GM12892 (cell line): ENCODE results near the gene CAMK1D.

ENCODE experiments used
- DNase-seq: peaks from one replicate; pipeline ENCODE4 v3.0.0; 2011; ENCODE audit not compliant: insufficient read length
- FAIRE-seq: peaks from 2 replicates; lab custom pipeline; 2011; peaks lifted over from hg19 to GRCh38; lab: Jason Lieb, UNC
- POLR2A ChIP-seq: IDR thresholded peaks from 2 replicates; pipeline ENCODE4 v1.6.1; 2011; ENCODE audit warnings: low read depth, low read length, control low read depth
- POLR2AphosphoS5 ChIP-seq: IDR thresholded peaks from 2 replicates; pipeline ENCODE4 v1.6.1; 2011; ENCODE audit warnings: low read depth, low read length, control low read depth
- TAF1 ChIP-seq: IDR thresholded peaks from 2 replicates; pipeline ENCODE4 v1.6.1; 2011; ENCODE audit warnings: low read depth, mild to moderate bottlenecking, control low read depth, low read length, borderline replicate concordance

The CAMK1D gene

DNA sequence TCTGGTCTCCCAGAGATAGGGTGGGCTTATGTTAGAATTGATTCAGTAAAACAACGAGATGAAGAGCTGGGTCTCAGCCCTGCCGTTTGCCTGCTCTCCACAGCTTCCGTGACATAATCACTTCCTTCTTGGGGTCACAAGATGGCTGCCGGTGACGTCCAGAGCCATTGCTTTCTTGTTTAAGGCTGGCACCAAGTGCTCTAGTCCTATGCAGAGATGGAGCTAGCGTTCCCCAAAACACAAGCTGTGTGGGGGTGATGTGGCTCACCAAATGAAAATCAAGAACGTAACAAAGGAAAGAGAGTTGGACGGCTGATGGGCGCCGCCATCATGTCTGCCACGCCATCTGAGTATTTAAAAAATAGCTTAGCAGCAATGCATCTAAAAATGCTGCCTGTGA lies 296.1 kb downstream of the CAMK1D start:
- DNase-seq = no peak
- TF ChIP-seq TAF1 = no peak
- TF ChIP-seq POLR2A = no peak
- no peak for TF ChIP-seq POLR2AphosphoS5
- no peak for FAIRE-seq

- TF ChIP-seq POLR2A (no peak), POLR2AphosphoS5 (no peak), TAF1 (no peak)
- no peak for FAIRE-seq
Measured at GRCh38 chr10:12649012-12649584, 299.8 kb downstream of the CAMK1D start.

GRCh38 chr10:12650122-12650521 lies 300.8 kb downstream of the CAMK1D start:
- no peak for FAIRE-seq
- TF ChIP-seq POLR2AphosphoS5 (no peak), TAF1 (no peak), POLR2A (no peak)
- no peak for DNase-seq

More at GRCh38 chr10:12649012-12649584, 299.8 kb downstream of the CAMK1D start:
- no peak for DNase-seq

- FAIRE-seq (no peak), DNase-seq (no peak)
- TF ChIP-seq POLR2A = no peak
- TF ChIP-seq POLR2AphosphoS5 = no peak
- no peak for TF ChIP-seq TAF1
Measured at GRCh38 chr10:12650538-12651298, 301.4 kb downstream of the CAMK1D start.

- TF ChIP-seq POLR2A (no peak), TAF1 (no peak), POLR2AphosphoS5 (no peak)
- no peak for DNase-seq
- FAIRE-seq = no peak
Measured at GRCh38 chr10:12655940-12656339, 306.6 kb downstream of the CAMK1D start.

DNA sequence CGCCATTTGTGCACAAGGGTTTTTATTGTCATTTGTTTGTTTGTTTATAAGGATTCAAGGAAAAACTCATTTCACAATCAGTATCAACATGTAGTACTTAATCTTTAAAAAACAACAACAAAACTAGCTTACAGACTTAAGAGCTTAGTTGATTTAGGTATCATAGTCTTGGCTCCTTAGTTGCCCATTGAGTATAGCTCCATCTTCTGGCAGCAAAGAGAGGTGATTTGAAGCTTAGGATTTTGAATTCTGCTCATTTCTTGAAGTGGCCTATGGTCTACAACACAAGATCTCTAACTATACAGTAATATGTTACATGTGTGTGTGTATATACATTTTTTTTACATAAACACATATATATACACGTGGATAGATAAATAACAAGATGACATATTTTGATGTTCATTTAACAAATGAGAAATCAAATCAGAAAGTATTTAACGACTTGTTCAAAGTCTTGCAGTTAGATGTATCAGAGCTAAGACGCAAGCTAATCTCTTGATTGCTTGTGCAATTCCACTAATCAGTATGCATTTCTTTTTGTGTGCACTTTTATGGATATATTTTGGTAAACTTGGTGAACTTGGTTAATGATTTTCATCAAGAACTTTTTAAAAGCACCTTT lies 307.3 kb downstream of the CAMK1D start:
- TF ChIP-seq TAF1 = no peak
- TF ChIP-seq POLR2AphosphoS5 = no peak
- TF ChIP-seq POLR2A = no peak
- DNase-seq (no peak), FAIRE-seq (no peak)

- DNase-seq (no peak), FAIRE-seq (no peak)
- no peak for TF ChIP-seq POLR2AphosphoS5
Measured at GRCh38 chr10:12657489-12657888, 308.1 kb downstream of the CAMK1D start.

DNA sequence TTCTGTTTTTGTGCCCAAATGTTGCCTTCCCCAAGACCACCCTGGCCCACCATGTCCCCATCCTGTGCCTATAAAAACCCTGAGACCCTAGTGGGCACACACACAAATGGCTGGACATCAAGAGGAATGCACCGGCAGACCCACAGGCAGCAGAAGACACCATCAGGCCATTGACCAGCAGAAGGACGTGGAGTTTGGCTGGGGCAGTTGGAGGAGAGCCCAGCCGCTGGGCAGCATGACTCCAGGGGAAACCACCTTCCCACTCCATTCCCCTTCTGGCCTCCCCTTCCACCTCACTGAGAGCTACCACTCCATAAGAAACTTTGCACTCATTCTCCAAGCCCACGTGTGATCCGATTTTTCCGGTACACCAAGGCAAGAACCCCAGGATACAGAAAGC lies 309.2 kb downstream of the CAMK1D start:
- TF ChIP-seq TAF1 (no peak), POLR2AphosphoS5 (no peak), POLR2A (no peak)
- DNase-seq (no peak), FAIRE-seq (no peak)

- DNase-seq (no peak), FAIRE-seq (no peak)
- TF ChIP-seq TAF1 = no peak
- no peak for TF ChIP-seq POLR2A
- TF ChIP-seq POLR2AphosphoS5 = no peak
Measured at GRCh38 chr10:12659706-12660105, 310.4 kb downstream of the CAMK1D start.

DNA sequence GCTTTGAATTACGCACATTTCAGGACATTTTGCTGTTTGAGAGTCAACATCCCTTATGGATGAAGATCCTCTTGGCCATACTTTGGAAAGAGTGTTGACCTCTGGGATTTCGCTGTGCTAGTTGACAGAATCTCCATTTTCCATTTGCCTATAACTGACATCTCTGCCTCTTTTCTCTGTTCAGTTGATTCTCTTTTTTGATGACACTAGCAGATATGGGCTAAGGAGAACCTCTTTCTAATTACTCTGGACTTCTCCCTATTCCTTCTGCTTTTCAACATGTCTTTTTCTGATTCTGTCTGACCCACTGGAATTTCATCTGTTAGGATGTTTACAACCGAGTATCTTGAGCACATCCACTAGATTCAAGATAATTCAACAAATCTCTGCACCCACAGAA lies 311.5 kb downstream of the CAMK1D start:
- DNase-seq (no peak), FAIRE-seq (no peak)
- TF ChIP-seq POLR2AphosphoS5 (no peak), TAF1 (no peak), POLR2A (no peak)

GRCh38 chr10:12661671-12662070 lies 312.3 kb downstream of the CAMK1D start:
- TF ChIP-seq POLR2AphosphoS5 = no peak
- no peak for TF ChIP-seq TAF1
- TF ChIP-seq POLR2A = no peak
- no peak for DNase-seq
- no peak for FAIRE-seq

DNA sequence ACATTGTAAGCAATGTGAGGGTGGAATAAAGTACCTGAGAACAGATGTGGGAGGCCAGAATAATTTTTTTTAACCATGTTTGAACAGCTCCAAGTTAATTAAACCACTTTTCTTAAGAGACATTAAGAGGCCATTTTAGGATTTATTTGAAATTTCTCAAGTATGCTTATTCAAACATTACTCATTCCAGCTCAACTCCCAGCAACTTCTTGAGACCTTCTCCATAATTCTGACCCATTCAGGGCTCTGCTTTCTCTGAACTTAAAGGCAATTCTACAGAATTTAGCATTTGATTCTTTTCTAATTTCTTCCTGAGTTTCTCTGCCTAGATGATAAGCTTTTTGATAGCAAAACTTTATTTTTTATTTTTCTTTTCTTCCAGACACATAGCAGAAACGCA lies 314.5 kb downstream of the CAMK1D start:
- TF ChIP-seq POLR2AphosphoS5 = no peak
- no peak for TF ChIP-seq TAF1
- no peak for TF ChIP-seq POLR2A

More for the DNA sequence above, 314.5 kb downstream of the CAMK1D start:
- FAIRE-seq (no peak), DNase-seq (no peak)
